Pons (tissue), 1 donor: ENCODE data around the gene SPTLC1.

Experiments used
- DNase-seq: peaks from one replicate; pipeline ENCODE4 v3.0.0-alpha.2; 2016; ENCODE audit warnings: low spot score

The SPTLC1 gene

DNA sequence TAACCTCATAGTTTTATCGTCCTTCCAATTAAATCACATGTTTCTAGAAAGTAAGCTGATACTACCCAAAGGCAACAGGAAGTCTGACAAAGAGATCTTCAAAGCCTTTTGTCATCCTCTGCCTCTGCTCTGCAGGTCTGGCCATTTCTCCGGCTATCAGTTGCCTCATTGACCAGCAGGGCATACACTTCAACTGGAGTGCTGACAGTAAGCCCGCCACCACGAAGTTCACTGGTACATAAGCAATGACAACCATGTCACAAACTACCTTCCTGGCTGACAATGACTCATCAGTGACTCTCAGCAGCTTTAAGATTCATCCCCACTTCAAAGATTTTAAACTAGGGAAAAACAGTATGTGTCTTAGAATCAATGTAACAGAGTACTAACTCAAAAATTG lies 20.6 kb downstream of the SPTLC1 start:
- DNase-seq, result no peak

DNA sequence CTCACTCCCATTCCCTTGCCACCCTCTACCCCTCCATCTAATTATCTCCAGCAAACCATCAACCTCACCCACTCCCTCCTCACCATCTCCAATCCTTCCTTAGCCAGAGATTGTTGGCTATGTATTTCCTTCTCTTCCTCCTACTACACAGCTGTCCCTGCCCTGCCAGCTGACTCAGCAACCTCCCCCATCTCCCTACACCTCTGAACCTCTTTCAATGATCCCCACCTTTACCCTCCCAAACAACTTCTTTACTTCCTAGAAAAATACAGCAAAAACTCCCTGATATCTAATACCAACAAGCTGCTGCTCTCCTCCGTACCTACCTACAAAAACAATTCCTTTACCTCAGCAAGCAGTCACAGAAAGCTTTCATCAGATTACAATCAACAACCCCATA lies 37.3 kb downstream of the SPTLC1 start:
- no peak for DNase-seq

DNA sequence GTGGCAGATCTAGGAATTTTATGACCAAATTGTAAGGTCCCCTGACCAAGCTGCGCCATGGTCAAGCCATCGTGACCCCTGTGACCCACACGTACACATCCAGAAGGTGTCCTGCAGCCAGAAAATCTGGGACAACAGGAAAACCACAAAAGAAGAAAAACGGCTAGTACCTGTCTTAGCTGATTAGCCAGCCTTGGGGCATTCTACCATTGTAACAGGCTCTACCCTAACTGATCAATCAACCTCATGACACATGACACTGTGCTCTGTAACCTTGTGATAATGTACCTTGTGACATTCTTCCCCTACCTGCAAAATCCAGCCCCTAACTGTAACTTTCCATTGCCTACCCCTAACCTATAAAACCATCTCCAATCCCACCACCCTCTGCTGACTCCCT lies 43.6 kb downstream of the SPTLC1 start:
- no peak for DNase-seq

DNA sequence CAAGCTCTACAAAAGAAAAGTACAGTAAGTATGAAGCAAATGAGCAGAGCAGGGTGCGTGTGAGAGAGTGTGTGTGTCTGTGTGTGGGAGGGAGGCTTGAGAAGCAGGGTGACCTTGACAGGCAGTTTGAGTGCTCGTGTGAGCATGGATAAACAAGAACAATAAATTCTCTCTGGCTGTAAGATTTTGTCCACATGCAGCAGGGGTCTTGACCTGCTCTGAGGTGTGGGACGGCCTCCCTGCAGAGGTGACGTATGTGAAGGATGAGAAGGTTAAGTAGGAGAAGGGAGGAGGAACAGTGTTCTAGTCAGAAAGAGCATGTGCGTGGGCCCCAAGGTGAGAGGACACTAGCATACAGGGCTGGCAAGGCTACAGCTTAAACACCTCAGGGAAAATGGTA lies 49.0 kb downstream of the SPTLC1 start:
- no peak for DNase-seq

DNA sequence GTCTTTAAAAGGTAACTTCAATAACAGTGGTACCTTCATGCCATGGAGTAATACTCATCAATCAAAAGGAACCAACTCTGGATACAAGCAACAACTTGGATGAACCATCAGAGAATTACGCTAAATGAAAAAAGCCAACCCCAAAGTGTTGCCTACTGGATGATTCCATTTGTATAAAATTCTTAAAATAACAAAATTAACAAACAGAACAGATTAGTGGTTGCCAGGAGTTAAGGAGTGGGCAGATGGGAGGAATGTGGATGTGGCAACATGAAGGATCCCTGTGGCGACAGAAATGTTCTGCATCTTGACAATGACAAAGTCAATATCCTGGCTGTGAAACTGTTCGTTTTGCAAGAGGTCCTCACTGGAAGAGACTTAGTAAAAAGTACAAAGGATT lies 50.5 kb downstream of the SPTLC1 start:
- no peak for DNase-seq

DNA sequence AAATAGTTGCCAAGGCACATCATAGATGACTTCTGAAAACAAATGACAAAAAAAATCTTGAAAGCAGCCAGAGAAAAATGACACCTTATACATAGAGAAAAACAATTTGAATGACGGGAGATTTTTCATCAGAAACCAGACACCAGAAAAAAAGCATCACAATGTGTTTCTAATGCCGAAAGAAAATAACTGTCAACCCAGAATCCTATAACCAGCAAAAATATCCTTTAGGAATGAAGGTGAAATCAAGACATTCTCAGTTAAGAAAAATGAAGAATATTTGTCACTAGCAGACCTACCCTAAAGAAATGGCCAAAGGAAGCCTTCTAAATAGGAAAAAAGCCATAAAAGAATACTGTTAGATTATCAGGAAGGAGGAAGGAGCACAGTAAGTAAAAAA lies 54.0 kb downstream of the SPTLC1 start:
- no peak for DNase-seq

DNA sequence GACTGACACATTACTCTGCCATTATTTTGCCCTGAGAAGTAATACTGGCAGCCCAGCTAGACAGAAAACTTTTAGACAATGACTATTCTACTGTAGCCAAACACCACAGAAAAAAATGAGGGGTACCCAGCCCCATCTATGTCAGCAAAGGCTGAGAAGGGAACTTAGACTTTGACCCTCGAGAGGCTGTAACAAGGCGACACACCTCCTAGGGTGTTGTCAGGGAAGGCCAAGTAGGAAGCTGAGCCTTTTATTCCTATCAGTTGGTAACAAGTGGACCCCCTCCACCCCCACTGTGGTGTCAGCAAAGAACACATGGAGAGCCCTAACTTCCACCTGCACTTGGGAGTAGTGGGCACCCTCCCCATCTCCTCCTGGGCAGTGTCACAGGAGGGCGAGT lies 55.6 kb downstream of the SPTLC1 start:
- no peak for DNase-seq

DNA sequence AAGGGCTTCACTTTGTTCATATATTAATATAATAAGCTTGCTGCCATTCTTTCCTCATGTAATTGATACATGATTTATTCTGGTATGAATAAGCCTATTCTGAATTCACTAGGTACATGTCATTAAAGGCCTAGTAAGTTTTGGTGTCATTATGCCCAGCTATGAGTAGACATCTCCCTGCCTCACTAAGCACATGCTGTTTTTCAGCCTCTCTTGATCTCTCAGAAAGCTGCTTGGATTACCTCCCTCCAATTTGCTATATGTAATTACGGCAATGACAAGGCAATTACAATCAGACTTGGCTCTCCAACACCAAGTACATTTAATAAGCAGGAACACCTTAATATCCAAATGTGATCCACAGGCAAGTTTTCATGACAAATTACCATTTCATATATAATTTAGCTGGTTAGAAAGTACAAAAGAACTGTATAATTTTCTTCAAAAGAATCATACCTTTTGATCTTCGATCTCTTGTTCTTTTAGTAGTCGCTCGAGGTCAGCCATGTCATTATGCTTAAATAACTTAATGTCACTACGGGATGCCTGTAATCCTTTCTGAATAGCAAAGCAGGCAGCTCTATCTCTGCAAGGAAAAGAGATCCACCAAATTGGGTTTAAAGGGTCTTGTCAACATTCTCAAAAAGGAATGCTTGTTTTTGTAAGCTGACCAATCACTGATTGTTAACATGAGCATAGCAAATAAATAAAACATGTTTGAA lies 56.3 kb downstream of the SPTLC1 start:
- DNase-seq, result no peak

DNA sequence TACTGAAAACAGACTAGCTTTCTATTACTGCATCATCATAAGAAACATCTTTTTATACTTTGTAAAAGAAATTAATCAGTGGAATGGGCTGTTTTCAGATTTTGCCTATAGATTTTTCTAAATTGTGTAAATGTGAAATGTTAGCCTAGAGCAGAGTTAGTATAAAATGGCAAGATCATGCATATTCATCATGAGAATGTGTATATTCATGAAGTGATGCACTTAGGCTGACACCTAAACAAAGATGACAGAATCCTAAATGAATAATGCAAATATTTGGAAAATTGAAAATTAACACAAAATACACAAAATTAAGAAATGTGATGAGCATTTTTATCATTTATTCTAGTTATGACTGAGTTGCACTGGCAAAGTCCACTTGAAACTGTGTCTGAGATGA lies 57.2 kb downstream of the SPTLC1 start:
- DNase-seq, result no peak

DNA sequence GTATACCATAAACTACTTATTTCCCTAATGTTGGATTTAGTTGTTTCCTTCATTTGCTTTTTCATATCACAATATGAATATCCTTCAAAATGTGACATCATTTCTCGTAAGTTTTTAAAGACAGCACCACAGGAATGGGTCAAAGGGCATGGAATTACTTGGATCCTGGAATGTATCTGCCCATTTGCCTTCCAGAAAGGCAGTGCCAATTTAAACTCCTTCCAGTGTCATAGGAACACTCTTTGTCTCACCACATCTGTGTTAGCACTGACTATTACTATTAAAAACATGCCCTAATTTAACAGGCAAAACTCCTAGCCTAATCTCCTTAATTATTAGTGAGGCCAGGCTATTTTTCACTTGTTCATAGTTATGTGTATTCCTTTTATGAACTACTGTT lies 58.0 kb downstream of the SPTLC1 start:
- no peak for DNase-seq

DNA sequence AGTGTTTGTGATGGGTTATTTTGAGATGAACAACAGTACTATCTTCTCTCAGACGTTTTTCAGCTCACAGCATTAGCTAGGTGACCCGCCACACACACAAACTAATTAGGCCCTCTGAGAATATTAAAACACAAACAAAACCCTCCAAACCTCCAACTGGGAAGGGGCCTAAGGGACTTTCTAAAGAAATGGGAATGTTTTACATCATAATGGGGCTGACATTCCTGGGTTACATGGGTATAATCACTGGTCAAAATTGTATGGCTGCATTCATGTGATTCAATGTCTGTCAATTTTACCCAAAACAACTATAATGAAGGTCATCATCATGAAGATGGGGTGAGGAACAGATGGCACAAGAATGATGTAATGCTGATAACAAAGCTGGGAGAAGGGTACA lies 59.6 kb downstream of the SPTLC1 start:
- DNase-seq, result no peak

DNA sequence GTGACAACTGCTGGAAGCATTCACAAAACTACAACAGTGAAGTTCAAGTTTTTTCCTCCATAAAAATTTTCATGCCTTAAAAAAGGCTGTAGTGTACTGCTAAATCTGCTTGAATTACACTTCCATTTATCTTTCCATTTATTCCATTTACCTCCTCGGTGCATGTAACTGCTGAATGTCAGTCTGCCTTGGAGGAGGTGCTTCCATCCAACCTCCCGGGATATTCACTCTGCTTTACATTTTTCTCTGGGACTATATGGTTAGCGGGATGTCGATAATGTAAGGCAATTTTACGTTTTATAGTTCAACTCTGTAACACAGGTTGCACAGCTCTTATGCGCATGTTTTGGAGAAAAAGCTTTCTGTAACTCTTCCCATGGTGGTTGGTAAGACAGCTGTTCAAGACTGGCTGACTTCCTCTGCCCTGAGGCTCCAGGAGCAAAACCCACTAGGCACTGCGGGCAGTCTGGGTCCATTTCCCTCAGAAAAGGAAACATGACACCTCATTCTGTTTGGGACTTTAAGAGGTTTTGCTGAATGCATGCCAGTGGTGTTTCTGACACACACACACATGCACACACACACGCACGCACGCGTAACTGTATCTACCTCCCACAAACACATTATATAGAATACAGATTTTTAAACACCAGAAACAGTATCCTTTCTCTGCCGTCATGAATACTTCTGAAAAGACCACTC lies 66.1 kb downstream of the SPTLC1 start:
- no peak for DNase-seq

DNA sequence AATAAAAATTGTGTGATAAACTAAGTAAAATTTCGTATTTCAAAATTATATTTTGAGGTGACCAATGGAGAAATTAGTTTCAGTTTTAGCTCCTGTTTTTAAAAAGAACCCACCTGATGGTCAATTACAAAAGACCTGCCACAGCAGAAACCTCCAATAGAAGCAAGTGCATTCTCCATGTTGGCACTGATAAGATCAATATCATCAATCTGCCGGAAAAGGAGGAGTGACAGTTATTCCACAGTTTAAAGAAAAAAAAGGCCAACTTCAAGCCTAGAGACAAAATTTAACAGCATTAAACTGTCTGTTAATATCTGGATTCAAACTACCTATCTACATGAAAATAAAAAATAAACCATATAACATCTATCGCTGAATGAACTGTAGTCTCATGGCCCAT lies 67.7 kb downstream of the SPTLC1 start:
- no peak for DNase-seq

DNA sequence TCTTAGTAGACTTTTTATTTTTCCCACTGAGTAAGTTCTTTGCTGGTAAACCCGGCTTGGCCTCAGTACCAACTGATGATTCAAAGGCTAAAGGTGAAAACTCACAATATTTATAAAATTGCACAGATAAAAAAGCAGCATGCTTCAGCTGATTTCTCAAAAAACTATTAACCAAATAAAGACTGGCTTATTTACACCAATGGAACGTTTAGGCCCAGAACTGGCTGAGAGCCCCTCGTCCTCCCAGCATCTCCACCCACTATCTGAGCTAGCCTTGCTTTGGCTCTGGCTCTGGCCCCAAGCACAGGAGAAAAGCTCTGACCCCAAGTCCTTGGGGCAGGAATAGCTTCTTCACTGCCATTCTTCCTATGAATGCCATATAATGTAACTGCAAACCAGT lies 68.5 kb downstream of the SPTLC1 start:
- DNase-seq, result no peak

DNA sequence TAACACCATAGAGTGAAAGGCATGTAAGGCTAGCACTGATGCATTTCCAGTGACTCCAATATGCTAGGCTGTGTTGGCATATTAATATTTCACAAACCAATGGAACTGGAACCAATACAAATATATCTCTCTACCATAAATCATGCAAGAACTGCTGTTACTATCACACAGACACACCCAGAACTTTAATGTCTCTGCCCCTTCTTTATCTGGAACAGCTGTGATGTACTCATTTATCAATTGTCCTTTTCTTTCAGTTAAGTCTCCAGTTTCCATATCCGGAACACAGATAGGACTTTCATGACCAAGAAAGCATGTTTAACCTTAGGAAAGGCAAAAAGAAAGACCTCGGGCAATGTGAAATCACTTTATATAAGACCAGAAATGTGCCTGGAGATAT lies 70.3 kb downstream of the SPTLC1 start:
- DNase-seq, result no peak

DNA sequence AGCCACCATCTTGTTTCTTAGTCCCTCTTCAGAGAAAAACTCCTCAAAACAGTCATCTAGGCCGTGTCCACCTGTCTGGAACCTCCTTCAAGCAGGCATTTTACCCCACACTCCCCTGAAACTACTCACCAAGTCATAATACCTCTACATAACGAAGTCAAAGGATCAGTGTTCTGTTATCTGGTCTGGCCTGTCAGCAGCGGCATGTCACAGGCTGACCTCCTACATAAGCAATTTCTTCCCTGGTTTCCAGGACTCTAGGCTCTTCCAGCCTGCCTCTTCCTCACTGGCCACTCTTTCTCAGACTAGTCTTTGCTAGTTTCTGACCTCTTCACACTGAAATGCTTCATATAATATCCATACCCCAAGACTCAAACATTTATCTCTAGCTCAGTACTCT lies 72.2 kb downstream of the SPTLC1 start:
- no peak for DNase-seq

DNA sequence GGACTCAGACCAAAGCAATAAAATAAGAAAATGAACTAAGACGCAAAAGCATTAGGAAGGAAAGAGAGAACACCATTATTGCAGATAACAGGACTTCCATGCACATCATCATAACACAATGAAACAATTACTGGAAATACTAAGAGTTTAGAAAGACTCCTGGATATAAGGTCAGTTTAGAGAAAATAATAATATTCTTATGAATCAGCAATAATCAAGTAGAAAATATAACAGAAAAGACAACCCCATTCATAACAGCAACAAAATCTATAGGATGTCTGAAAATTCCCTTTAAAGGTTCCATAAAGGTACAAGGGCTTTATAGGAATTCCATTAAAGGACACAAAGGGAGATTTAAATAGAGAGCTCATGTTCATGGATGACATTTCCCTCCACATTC lies 73.0 kb downstream of the SPTLC1 start:
- no peak for DNase-seq

DNA sequence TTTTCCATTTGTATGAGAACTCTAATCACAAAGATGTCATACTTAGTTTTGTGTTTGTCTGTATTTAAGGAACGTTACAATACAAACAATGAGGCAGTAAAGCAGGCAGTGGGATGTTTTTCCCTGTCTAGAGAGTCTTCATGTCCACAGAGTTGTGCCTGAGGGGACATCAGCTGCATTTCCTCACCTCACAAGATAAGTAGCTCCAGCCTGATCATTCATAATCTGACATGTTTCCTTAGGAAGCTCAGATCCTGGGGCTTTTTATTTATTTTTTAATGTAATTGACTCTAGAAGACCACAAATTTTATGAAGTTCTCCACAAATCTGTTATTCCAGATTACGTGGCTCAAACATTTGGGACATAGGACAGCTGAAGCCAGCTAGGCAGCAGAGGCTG lies 78.5 kb downstream of the SPTLC1 start:
- no peak for DNase-seq

DNA sequence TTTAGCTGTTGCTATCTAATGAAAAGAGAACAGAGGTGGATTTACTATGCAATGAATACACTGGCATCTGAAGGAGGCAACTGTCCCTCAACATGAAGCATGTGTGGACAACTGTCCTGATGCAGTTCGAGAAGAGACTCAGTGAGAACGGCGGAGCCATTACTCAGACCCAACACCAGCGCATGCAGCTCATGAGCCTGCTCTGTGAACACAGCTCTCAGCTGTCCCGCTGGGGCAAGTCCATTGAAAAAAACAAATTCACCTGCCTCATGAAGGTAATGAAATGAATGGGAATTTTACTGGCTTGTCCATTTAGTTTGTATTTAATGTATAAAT lies 78.8 kb downstream of the SPTLC1 start:
- DNase-seq, result no peak

DNA sequence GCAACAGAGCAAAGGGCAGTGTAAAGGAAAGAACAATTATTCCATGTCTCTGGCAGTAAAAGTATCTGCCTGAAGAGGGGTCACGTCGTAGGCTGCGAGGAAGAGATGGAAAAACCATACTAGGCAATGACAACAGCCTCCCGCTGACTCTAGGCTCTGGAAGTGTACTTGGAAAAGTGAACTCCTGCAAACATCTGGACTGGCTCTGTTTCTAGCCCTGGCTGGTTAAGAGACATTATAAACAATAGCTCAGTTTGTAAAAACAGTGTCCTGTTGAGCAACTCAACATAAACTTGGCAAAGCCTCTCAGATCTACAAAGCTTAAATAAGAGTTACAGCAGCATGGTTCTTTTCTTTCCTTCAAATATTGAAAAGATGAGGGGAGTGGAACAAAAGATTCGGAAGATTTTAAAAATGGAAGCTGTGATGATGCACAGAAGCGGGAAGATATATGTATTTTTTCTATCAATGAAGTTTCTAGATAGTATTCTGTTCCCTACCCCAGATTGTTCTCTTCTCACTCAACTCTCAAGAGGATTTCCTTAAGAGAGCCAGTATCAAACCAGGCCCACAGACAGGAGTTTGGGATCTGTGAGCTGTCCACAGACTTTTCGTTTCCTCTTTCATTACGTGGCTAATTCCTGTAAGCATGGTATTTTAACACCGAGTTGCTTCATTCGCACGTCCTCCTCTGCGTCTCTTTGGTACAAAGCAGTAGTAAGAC lies 79.4 kb downstream of the SPTLC1 start:
- DNase-seq, result peak; percentile 25

DNA sequence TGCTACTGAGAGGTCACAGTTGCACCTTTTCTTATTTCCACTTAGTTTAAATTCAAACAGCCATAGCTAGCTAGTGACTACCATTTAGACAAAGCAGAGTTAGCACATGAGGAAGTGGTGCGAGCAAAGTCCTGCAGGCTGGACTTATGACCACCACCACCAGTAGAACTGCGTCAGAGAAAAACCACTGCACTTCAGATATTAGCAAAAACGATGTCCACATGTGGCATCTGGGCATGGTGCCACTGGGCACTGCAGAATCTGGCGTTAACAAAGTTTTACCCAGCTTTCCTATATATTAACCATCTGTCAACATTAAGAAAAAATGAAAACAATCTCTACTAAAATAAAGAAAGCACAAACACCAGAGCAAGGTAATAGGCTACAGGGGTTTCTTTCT lies 80.1 kb downstream of the SPTLC1 start:
- DNase-seq, result no peak

DNA sequence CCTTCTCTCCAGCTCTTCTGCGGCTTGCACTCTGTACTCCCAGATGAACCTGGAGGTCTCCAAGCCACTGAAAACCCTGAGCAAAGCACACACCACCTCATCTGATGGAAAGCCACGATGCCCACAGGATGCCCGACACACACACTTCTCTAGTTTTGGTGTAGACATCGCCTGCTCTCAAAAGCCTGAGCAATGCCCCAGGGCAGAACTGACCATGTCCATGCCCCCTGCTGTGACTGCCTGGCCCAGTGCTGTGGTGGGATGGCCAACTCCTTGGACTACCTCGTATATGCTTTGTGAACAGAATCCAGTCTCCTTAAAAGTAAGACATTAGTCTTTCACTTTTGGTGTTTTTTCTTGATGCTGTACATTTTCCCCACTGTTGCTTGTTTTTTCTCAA lies 81.2 kb downstream of the SPTLC1 start:
- DNase-seq, result no peak

DNA sequence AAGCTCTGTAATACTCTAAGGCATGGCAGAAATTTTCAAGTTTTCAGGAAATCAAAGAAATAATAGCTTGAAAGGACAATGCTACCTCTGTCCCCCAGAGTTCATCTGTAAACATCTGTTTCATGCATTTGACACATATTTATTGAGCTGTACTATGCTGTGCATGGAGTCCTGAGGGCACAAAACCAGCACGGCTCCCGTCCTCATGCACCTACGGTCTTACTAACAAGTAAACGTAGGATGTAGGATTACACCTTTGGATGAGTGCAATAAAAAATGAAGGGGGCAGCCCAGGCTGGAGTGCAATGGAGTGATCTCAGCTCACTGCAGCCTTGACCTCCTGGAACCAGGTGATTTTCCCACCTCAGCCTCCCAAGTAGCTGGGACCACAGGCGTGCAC lies 81.9 kb downstream of the SPTLC1 start:
- DNase-seq, result no peak

DNA sequence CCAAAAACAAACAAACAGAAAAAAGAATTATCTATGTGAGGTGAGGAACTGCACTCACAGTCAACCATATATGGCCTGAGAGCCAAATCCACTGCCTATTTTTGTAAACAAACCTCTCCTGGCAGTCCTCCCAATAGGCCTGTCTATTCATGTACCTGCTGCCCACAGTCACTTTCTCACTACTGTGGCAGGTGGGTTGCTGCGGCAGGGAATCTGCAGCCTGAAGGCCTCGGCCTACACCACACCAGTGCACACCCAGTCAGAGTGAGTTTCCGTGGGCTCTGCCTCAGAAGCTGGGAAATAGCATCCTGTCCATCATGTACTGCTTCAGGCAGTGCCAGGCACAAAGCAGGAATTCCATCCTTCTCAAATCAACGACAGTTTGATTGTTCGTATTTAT lies 82.3 kb downstream of the SPTLC1 start:
- no peak for DNase-seq
